ENCODE measurements around the gene ADAT1.

ADAT1 gene

DNA sequence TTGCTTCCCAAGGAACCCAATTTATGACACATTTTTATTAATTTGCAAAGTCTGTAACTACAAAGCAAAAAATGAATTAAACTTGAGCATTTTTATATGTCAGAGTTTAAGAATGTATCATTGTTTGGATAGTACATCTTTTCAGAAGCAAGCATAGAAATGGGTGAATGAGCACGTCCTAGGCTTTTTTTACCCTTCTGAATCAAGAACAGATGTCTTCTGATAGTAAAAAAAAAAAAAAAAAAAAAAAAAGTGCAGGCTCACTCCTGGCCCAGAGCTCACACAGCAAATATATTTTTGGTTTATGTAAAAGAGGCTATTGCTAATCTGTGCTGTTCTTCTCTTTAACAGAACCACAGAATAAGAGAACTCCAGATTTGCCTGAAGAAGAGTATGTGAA is 30.8 kb upstream of the ADAT1 start:
- Mint-ChIP-seq H3K4me3 (no peak overlapping the region), H3K27me3 (ENCODE audit: low read depth, poor library complexity) (no peaks in the 10 kb centered on the region), H3K27ac (peak overlapping the region; percentile 39), H3K4me1 (peaks cover 32% of the 10 kb centered on the region), H3K9me3 (no peaks in the 10 kb centered on the region), H3K36me3 (ENCODE audit: low read depth) (peaks cover 65% of the 10 kb centered on the region)
- TF ChIP-seq, protein P1, sequence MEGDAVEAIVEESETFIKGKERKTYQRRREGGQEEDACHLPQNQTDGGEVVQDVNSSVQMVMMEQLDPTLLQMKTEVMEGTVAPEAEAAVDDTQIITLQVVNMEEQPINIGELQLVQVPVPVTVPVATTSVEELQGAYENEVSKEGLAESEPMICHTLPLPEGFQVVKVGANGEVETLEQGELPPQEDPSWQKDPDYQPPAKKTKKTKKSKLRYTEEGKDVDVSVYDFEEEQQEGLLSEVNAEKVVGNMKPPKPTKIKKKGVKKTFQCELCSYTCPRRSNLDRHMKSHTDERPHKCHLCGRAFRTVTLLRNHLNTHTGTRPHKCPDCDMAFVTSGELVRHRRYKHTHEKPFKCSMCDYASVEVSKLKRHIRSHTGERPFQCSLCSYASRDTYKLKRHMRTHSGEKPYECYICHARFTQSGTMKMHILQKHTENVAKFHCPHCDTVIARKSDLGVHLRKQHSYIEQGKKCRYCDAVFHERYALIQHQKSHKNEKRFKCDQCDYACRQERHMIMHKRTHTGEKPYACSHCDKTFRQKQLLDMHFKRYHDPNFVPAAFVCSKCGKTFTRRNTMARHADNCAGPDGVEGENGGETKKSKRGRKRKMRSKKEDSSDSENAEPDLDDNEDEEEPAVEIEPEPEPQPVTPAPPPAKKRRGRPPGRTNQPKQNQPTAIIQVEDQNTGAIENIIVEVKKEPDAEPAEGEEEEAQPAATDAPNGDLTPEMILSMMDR (IDR thresholded peaks at IDR 0.05), result no peak
- no peak for DNase-seq

- Mint-ChIP-seq H3K4me3 (peak overlapping the region; percentile 93), H3K27ac (peak overlapping the region; percentile 99), H3K4me1 (peaks cover 56% of the 10 kb centered on the region), H3K36me3 (ENCODE audit: low read depth) (peaks cover 37% of the 10 kb centered on the region), H3K27me3 (ENCODE audit: low read depth, poor library complexity) (no peaks in the 10 kb centered on the region), H3K9me3 (no peaks in the 10 kb centered on the region)
- peak; percentile 88 for DNase-seq
- TF ChIP-seq, protein P1 (IDR thresholded peaks at IDR 0.05), result no peak
These were observed 25.4 kb upstream of the ADAT1 start for GRCh38 chr16:75648265-75649076.

- Mint-ChIP-seq H3K4me1 (peaks cover 52% of the 10 kb centered on the region), H3K4me3 (peak within 1 kb of the TSS; percentile 99), H3K27me3 (ENCODE audit: low read depth, poor library complexity) (no peaks in the 10 kb centered on the region), H3K27ac (peak within 1 kb of the TSS; percentile 99), H3K9me3 (no peaks in the 10 kb centered on the region), H3K36me3 (ENCODE audit: low read depth) (peaks cover 38% of the 10 kb centered on the region)
- TF ChIP-seq, protein P1 (IDR thresholded peaks at IDR 0.05), result no peak
- DNase-seq, result peak; percentile 89
These were observed 24.6 kb upstream of the ADAT1 start, which contains the start of the genes KARS1 and TERF2IP for GRCh38 chr16:75647492-75648264. Gene KARS1, minus strand, starts transcription at chr16:75647665. Its CDS starts 26 bp downstream, at chr16:75647639. Gene TERF2IP, plus strand, starts transcription at chr16:75647773. Its CDS starts 110 bp downstream, at chr16:75647883.

DNA sequence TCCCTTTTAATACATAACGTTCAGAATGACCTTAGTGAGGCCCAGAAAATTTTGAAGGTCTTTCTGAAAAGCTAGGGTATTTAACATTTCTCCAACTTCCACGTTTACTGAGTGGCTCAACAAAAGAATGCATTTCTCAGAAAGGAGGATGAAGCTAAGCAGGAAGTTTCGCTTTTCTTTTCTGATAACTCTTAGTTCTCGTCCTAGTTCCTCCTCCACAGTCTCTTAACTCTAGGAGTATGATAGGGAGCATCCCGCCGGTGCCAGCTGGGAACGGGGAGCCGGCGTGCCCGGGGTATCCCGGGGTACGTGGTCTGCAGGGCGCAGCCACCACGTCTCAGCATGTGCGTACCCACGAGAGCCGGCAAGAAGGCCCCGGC is 24.0 kb upstream of the ADAT1 start:
- no peaks in the 10 kb centered on the region for H3K27me3 Mint-ChIP-seq (ENCODE audit: low read depth, poor library complexity)
- peaks cover 47% of the 10 kb centered on the region for H3K4me1 Mint-ChIP-seq
- H3K27ac Mint-ChIP-seq, result peak overlapping the region; percentile 98
- peaks cover 41% of the 10 kb centered on the region for H3K36me3 Mint-ChIP-seq (ENCODE audit: low read depth)
- DNase-seq, result no peak
- peak overlapping the region; percentile 99 for H3K4me3 Mint-ChIP-seq
- H3K9me3 Mint-ChIP-seq, result no peaks in the 10 kb centered on the region
- TF ChIP-seq, protein P1 (IDR thresholded peaks at IDR 0.05), result no peak

GRCh38 chr16:75644240-75645012 is 21.3 kb upstream of the ADAT1 start:
- no peak for DNase-seq
- TF ChIP-seq, protein P1 (IDR thresholded peaks at IDR 0.05), result no peak
- H3K27ac Mint-ChIP-seq, result no peak overlapping the region
- peaks cover 24% of the 10 kb centered on the region for H3K4me1 Mint-ChIP-seq
- no peaks in the 10 kb centered on the region for H3K27me3 Mint-ChIP-seq (ENCODE audit: low read depth, poor library complexity)
- H3K9me3 Mint-ChIP-seq, result no peaks in the 10 kb centered on the region
- peak overlapping the region; percentile 39 for H3K4me3 Mint-ChIP-seq
- H3K36me3 Mint-ChIP-seq (ENCODE audit: low read depth), result peaks cover 49% of the 10 kb centered on the region
